Keratinocyte (primary cell): ENCODE measurements around the gene HOXD8.

Experiments
- EZH2 ChIP-seq: IDR thresholded peaks from one replicate; pipeline ENCODE4 v1.6.1; 2012; ENCODE audit warnings: inconsistent platforms, mild to moderate bottlenecking, low read length, moderate library complexity
- TF ChIP-seq, protein P1 (sequence below), 3 experiments: IDR thresholded peaks in 1 of 3; conservative IDR thresholded peaks in 1 of 3; optimal IDR thresholded peaks in 1 of 3; 2 replicates in 2 of 3; 3 replicates in 1 of 3; pipeline versions ENCODE3 to v1.5.1; 2011; ENCODE audit warnings: low read length in 3 of 3, mild to moderate bottlenecking in 3 of 3, moderate library complexity in 2 of 3, control low read depth in 1 of 3, inconsistent platforms in 1 of 3; ENCODE audit not compliant: insufficient read depth in 2 of 3; ENCODE audit errors: extremely low read depth in 1 of 3

GRCh38 chr2:176122683-176123410, 6.7 kb upstream of the HOXD8 start, which contains the start of gene HOXD9:
- TF ChIP-seq, protein P1, sequence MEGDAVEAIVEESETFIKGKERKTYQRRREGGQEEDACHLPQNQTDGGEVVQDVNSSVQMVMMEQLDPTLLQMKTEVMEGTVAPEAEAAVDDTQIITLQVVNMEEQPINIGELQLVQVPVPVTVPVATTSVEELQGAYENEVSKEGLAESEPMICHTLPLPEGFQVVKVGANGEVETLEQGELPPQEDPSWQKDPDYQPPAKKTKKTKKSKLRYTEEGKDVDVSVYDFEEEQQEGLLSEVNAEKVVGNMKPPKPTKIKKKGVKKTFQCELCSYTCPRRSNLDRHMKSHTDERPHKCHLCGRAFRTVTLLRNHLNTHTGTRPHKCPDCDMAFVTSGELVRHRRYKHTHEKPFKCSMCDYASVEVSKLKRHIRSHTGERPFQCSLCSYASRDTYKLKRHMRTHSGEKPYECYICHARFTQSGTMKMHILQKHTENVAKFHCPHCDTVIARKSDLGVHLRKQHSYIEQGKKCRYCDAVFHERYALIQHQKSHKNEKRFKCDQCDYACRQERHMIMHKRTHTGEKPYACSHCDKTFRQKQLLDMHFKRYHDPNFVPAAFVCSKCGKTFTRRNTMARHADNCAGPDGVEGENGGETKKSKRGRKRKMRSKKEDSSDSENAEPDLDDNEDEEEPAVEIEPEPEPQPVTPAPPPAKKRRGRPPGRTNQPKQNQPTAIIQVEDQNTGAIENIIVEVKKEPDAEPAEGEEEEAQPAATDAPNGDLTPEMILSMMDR (optimal IDR thresholded peaks at IDR 0.05 in 1 of 3, IDR thresholded peaks at IDR 0.05 in 1 of 3, conservative IDR thresholded peaks at IDR 0.05 in 1 of 3; ENCODE audit: extremely low read depth in 1 of 3, insufficient read depth in 2 of 3, low read length in 3 of 3): no peak
- TF ChIP-seq EZH2: peak; percentile 71
